Measurements from ENCODE around the gene STXBP5L. TPM values are rescaled to one million over a fixed set of nuclear protein-coding genes. Genes with fewer than 3 reads are reported as not detected.
"Not testable (repeated sequence)": the region's sequence is repeated elsewhere in the genome, so short reads cannot be mapped to it uniquely, and the experiment has no call there.

Gene STXBP5L
- total RNA-seq, 2 donors from 2014 or later: under 0.01 to 0.78 TPM

GRCh38 chr3:120879411-120879810 lies 28.6 kb upstream of the STXBP5L start:
- no peak overlapping the region for H3K4me3 ChIP-seq
- H3K36me3 ChIP-seq (replicated peaks in 1 of 2; ENCODE audit: insufficient read depth in 1 of 2, low read depth in 2 of 2): no peaks in the 10 kb centered on the region
- DNase-seq (no peak), ATAC-seq (no peak)
- H3K27ac ChIP-seq: no peak overlapping the region
- intact Hi-C loops (cut with DNase I): no loop called here
- H3K9me3 ChIP-seq: no peaks in the 10 kb centered on the region
- TF ChIP-seq POLR2A (IDR thresholded peaks at IDR 0.05) (no peak), CTCF (IDR thresholded peaks at IDR 0.05) (no peak)
- WGBS, 2 donors: 74 to 78% methylated on average over 4 of the region's 4 CpGs
- H3K27me3 ChIP-seq: no peaks in the 10 kb centered on the region
- no peaks in the 10 kb centered on the region for H3K4me1 ChIP-seq

GRCh38 chr3:120892921-120893320 lies 15.1 kb upstream of the STXBP5L start:
- intact Hi-C loops (cut with DNase I): no loop called here
- TF ChIP-seq CTCF (IDR thresholded peaks at IDR 0.05): no peak
- no peak for TF ChIP-seq POLR2A (IDR thresholded peaks at IDR 0.05)
- no peak overlapping the region for H3K27ac ChIP-seq
- DNase-seq (no peak), ATAC-seq (no peak)
- H3K36me3 ChIP-seq (replicated peaks in 1 of 2; ENCODE audit: insufficient read depth in 1 of 2, low read depth in 2 of 2): no peaks in the 10 kb centered on the region
- no peak overlapping the region for H3K4me3 ChIP-seq
- H3K9me3 ChIP-seq: no peaks in the 10 kb centered on the region
- H3K4me1 ChIP-seq: no peaks in the 10 kb centered on the region
- H3K27me3 ChIP-seq: no peaks in the 10 kb centered on the region

GRCh38 chr3:120894316-120895057 lies 13.5 kb upstream of the STXBP5L start:
- no peak overlapping the region for H3K4me3 ChIP-seq
- WGBS, 2 donors: 21 to 37% methylated on average over 5 of the region's 5 CpGs
- H3K36me3 ChIP-seq (replicated peaks in 1 of 2; ENCODE audit: insufficient read depth in 1 of 2, low read depth in 2 of 2): no peaks in the 10 kb centered on the region
- ATAC-seq: no peak
- no peaks in the 10 kb centered on the region for H3K4me1 ChIP-seq
- no peak for DNase-seq
- no peaks in the 10 kb centered on the region for H3K9me3 ChIP-seq
- TF ChIP-seq CTCF (IDR thresholded peaks at IDR 0.05): no peak
- TF ChIP-seq POLR2A (IDR thresholded peaks at IDR 0.05): no peak
- intact Hi-C loops (cut with DNase I): no loop called here
- no peaks in the 10 kb centered on the region for H3K27me3 ChIP-seq
- H3K27ac ChIP-seq: no peak overlapping the region

- DNase-seq; H3K36me3 ChIP-seq (replicated peaks in 1 of 2; ENCODE audit: insufficient read depth in 1 of 2, low read depth in 2 of 2); intact Hi-C loops (cut with DNase I); ATAC-seq; H3K4me3 ChIP-seq; H3K4me1 ChIP-seq; H3K9me3 ChIP-seq; H3K27me3 ChIP-seq; H3K27ac ChIP-seq: not testable (repeated sequence)
- 83 to 88% methylated on average over 5 to 6 of the region's 6 CpGs for WGBS, 2 donors
Measured at GRCh38 chr3:120901716-120902115, 6.3 kb upstream of the STXBP5L start.

GRCh38 chr3:120903221-120903620 lies 4.8 kb upstream of the STXBP5L start:
- DNase-seq: no peak
- H3K27me3 ChIP-seq: no peaks in the 10 kb centered on the region
- H3K36me3 ChIP-seq (replicated peaks in 1 of 2; ENCODE audit: insufficient read depth in 1 of 2, low read depth in 2 of 2): no peaks in the 10 kb centered on the region
- 37 to 48% methylated on average over 4 of the region's 4 CpGs for WGBS, 2 donors
- no peak for TF ChIP-seq POLR2A (IDR thresholded peaks at IDR 0.05)
- no peak for TF ChIP-seq CTCF (IDR thresholded peaks at IDR 0.05)
- intact Hi-C loops (cut with DNase I): no loop called here
- no peak overlapping the region for H3K27ac ChIP-seq
- no peaks in the 10 kb centered on the region for H3K4me1 ChIP-seq
- no peak overlapping the region for H3K4me3 ChIP-seq
- H3K9me3 ChIP-seq: no peaks in the 10 kb centered on the region
- ATAC-seq: no peak
